Measurements from ENCODE around the gene OR4C5. TPM values are rescaled to one million over a fixed set of nuclear protein-coding genes. Genes with fewer than 3 reads are reported as not detected.
"Not testable (repeated sequence)": the region's sequence is repeated elsewhere in the genome, so short reads cannot be mapped to it uniquely, and the experiment has no call there.

Gene OR4C5
- not detected for polyA plus RNA-seq (2013, experiment 1 of 2; ENCODE audit: insufficient read length)
- polyA plus RNA-seq (2013, experiment 2 of 2; ENCODE audit: insufficient read length) = not detected

DNA sequence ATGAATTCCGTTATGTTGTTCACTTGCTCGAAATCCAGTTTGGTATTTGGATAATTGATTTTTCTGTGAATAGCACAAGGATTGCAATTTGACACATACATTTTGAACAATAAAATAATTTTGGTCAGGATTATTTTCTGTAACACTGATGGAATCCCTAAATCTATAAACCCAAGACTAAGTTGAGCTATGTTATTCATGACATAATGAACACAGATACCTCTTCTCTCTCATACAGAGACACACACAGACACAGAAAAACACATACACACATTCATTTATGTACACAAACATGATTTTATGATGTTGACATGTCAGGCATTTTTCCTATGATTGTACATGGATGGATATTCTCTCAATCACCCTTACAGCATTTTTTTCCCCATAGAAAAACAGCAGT lies at the start of gene OR4C5:
Gene OR4C5, minus strand, starts transcription at position 101 of the 400 bp plus-strand sequence. Its CDS starts 0 bp downstream, at position 101.
- no peak for DNase-seq

DNA sequence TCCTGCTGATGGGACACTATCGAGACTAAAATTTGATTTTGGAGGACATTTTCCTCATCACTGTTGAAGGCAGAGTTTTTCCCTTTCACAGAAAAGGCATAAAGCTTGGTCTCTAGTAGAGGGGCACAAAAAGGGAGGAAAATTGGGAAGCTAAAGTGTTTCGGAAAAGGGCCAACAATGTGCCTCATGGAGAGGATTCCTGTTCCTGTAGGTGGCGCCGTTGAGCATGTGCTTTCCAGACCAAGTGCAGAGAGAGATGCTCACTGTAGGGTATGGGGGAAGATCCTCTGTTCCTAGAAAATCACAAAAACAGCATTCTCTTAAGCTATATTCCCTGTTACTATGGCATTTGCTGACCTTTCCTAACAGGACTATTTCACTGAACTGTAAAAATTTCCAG lies 18.4 kb upstream of the OR4C5 start:
- DNase-seq = no peak

- not testable (repeated sequence) for DNase-seq
Measured at GRCh38 chr11:48384151-48384550, 17.9 kb upstream of the OR4C5 start.

DNA sequence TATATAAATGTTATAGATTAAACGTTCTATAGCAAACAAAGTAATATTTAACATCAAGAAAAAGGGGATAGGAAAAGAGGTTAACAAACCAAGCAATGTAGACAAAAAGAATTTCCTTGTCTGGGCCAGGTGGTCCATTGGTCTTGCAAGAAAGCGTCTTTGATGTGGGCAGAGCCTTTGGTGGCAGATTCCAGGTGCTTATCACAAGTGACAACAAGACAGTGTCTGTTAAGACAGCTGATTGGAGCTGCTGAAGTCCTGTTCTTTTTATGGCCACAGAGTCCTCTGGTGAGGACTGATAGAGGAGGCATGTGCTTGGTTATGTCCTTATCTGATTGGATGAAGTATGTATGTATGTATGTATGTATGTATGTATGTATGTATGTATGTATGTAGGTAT lies 5.0 kb downstream of the OR4C5 start:
- not testable (repeated sequence) for DNase-seq

DNA sequence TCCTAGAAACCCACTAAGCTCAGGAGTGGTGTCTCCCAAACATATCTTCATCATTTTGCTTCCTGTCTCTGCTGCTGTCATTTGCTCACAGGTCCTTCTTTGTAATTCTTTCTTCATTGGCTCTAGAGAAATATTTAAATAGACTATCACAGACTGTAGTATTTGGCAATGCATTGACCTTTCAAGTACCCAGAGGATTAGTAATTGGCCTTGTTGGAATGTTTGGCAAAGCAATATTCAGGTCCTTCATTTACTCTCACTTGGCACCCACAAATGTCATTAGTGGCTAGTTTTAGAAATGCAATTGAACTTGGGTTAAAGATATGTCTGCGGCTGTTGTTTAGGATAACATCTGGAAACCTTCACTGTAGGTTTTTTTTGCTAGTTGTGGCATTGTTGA lies 11.6 kb downstream of the OR4C5 start:
- no peak for DNase-seq

GRCh38 chr11:48354013-48354412 lies 12.3 kb downstream of the OR4C5 start:
- no peak for DNase-seq

DNA sequence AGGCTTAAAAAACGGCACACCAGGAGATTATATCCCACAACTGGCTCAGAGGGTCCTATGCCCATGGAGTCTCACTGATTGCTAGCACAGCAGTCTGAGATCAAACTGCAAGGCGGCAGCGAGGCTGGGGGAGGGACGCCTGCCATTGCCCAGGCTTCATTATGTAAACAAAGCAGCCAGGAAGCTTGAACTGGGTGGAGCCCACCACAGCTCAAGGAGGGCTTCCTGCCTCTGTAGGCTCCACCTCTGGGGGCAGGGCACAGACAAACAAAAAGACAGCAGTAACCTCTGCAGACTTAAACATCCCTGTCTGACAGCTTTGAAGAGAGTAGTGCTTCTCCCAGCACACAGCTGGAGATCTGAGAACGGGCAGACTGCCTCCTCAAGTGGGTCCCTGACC lies 20.0 kb downstream of the OR4C5 start:
- DNase-seq = not testable (repeated sequence)

- DNase-seq = not testable (repeated sequence)
Measured at GRCh38 chr11:48342505-48342904, 23.8 kb downstream of the OR4C5 start.

- no peak for DNase-seq
Measured at GRCh38 chr11:48341466-48341865, 24.8 kb downstream of the OR4C5 start.

GRCh38 chr11:48324620-48325019 lies 41.6 kb downstream of the OR4C5 start, which contains the start of gene OR4C3:
Gene OR4C3, plus strand, starts transcription at chr11:48324920. Its CDS starts 102 bp downstream, at chr11:48325022.
- not testable (repeated sequence) for DNase-seq

GRCh38 chr11:48319813-48320212 lies 46.5 kb downstream of the OR4C5 start:
- not testable (repeated sequence) for DNase-seq

Data from fibroblast of skin of abdomen (primary cell).